ENCODE data around the gene MC1R.

MC1R gene

DNA sequence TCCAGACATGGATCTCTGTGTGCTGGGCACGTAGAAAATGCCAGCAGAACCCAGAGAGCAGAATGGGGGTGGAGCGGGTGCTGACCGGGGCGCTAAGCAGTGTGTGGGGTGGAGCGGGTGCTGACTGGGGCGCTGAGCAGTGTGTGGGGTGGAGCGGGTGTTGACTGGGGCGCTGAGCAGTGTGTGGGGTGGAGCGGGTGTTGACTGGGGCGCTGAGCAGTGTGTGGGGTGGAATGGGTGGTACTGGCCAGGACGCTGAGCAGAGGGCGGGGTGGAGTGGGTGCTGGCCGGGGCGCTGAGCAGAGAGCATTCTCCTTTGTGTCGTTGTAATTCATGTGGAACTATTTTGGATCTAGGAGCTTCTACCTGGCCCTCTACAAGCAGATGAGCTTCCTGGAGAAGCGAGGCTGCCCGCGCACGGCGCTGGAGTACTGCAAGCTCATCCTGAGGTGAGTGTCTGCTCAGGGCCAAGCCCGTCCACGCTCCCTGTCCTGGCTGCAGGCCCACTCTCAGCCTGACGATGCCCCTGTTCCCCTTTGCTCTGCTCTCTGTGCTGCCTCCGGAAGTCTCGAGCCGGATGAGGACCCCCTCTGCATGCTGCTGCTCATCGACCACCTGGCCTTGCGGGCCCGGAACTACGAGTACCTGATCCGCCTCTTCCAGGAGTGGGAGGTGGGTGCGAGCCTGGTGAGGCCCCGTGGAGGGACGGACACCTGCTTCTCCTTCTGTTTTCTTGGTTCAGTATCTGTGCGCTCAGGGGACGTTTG is 20.3 kb upstream of the MC1R start:
- no peak overlapping the region for H3K9ac ChIP-seq (ENCODE audit: low read depth, low read length)
- H3K4me1 ChIP-seq (ENCODE audit: control insufficient read depth, insufficient read depth, low read length), result no peaks in the 10 kb centered on the region
- H3K9me3 ChIP-seq (ENCODE audit: control insufficient read depth, insufficient read depth, low read length), result no peaks in the 10 kb centered on the region
- no peak overlapping the region for H3K4me3 ChIP-seq (ENCODE audit: low read depth, low read length)
- no peak overlapping the region for H3K27ac ChIP-seq (ENCODE audit: low read depth, low read length)
- H3K36me3 ChIP-seq (ENCODE audit: control insufficient read depth, insufficient read depth, low read length), result peaks cover 67% of the 10 kb centered on the region
- no peaks in the 10 kb centered on the region for H3K27me3 ChIP-seq (ENCODE audit: control insufficient read depth, insufficient read depth, low read length)

DNA sequence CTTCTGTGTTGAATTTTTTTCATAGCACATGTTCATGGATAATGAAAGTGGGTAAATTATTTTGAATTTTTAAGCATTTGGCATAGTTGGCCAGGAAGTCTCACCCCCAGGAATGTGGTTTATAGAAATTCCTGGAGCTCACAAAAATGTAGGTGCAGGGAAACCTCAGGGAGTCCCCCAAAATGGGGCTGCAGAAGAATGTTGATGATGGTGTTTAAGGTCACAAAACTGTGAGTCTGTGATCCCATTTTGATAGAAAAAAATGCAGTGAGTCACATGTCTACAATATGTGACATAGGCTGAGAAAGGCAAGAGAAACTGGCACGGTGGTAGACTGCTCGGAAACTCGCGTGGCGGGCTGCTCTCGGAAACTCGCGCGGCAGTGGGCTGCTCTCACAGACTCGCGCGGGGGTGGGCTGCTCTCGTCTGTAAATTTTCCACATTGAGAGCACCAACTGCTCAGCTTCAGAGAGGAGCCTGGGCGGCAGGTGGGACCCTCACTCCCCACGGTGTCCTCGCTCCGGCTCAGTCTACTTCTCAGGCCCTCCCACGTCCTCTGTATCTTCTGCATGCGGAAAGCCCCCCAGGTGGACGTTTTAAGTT is 18.7 kb upstream of the MC1R start:
- H3K9me3 ChIP-seq (ENCODE audit: control insufficient read depth, insufficient read depth, low read length), result no peaks in the 10 kb centered on the region
- no peaks in the 10 kb centered on the region for H3K4me1 ChIP-seq (ENCODE audit: control insufficient read depth, insufficient read depth, low read length)
- peaks cover 72% of the 10 kb centered on the region for H3K36me3 ChIP-seq (ENCODE audit: control insufficient read depth, insufficient read depth, low read length)
- no peak overlapping the region for H3K27ac ChIP-seq (ENCODE audit: low read depth, low read length)
- H3K4me3 ChIP-seq (ENCODE audit: low read depth, low read length), result no peak overlapping the region
- no peaks in the 10 kb centered on the region for H3K27me3 ChIP-seq (ENCODE audit: control insufficient read depth, insufficient read depth, low read length)
- H3K9ac ChIP-seq (ENCODE audit: low read depth, low read length), result no peak overlapping the region

DNA sequence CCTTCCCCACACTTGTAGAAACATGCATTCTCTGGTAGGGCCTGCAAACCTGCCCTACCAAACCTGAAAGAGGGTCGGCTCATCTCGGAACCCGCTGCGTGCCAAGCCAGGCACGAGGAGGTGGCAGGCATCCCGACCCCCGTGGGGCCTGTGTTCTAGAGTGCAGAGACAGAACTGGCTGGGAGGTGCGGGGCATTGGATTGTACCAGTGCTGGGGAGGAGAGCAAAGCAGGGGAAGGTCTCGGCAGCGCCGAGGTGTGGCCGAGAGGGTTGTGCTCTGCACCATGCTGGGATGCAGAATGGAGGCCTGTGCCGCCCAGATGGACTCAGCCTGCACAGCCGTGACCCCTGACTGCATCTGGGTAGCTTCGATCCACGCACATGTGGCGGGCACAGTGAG is 17.8 kb upstream of the MC1R start:
- Histone ChIP-seq H3K27me3 (ENCODE audit: control insufficient read depth, insufficient read depth, low read length) (no peaks in the 10 kb centered on the region), H3K36me3 (ENCODE audit: control insufficient read depth, insufficient read depth, low read length) (peaks cover 71% of the 10 kb centered on the region)

DNA sequence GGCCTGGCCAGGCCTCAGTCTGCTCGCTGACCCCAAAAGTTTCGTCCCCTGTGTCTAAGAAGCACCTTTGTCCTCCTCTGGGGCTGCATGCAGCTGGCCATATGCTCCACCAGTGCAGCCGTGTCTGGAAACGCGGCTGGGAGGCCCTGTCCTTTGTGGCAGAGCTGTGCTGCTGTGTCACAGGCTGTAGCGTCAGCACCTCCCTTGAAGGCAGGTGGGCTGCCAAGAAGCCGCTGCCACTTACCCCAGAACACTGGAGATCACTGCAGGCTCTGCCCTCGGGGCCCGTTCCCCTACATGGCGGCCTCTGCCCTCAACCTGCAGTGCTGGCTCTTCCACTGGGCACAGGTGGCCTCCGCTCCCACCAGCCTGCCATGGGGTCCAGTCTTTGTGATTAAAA is 15.7 kb upstream of the MC1R start:
- Histone ChIP-seq H3K36me3 (ENCODE audit: control insufficient read depth, insufficient read depth, low read length) (peaks cover 69% of the 10 kb centered on the region), H3K9me3 (ENCODE audit: control insufficient read depth, insufficient read depth, low read length) (0 out of 2 replicates have a peak, but pooled peaks cover 7% of the 10 kb centered on the region), H3K9ac (ENCODE audit: low read depth, low read length) (no peak overlapping the region), H3K27me3 (ENCODE audit: control insufficient read depth, insufficient read depth, low read length) (no peaks in the 10 kb centered on the region), H3K27ac (ENCODE audit: low read depth, low read length) (no peak overlapping the region), H3K4me1 (ENCODE audit: control insufficient read depth, insufficient read depth, low read length) (no peaks in the 10 kb centered on the region), H3K4me3 (ENCODE audit: low read depth, low read length) (no peak overlapping the region)

More for the DNA sequence above, 17.8 kb upstream of the MC1R start:
- Histone ChIP-seq H3K9me3 (ENCODE audit: control insufficient read depth, insufficient read depth, low read length) (no peaks in the 10 kb centered on the region), H3K9ac (ENCODE audit: low read depth, low read length) (no peak overlapping the region), H3K27ac (ENCODE audit: low read depth, low read length) (no peak overlapping the region), H3K4me1 (ENCODE audit: control insufficient read depth, insufficient read depth, low read length) (no peaks in the 10 kb centered on the region), H3K4me3 (ENCODE audit: low read depth, low read length) (no peak overlapping the region)

DNA sequence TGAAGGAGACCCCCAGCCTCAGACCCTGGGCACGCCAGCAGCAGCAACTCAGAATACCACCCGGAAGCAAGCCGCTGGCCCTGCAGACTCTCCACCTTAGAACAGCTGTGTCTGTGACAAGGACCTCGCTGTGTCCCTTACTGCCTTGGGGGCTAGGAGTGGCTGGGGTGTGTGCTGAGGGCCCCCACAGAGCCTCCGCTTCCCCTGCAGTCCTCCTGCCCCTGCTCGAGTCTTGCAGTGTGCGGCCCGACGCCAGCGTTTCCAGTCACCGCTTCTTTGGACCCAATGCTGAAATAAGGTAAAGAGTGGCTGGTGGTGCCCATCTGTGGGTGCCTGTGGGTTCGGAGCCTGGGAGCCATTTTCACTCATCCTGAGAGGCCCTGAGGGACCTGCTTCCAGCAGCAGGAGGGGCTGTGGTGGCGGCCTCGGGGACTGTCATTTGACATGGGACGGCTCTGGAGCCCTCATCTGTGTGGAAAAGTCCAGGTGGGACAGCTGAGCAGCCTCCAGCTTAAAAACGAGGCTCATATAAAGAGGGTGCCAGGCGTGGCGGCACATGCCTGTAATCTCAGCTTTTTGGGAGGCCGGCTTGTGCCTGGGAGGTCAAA is 14.7 kb upstream of the MC1R start:
- H3K9me3 ChIP-seq (ENCODE audit: control insufficient read depth, insufficient read depth, low read length), result 0 out of 2 replicates have a peak, but pooled peaks cover 7% of the 10 kb centered on the region
- H3K27me3 ChIP-seq (ENCODE audit: control insufficient read depth, insufficient read depth, low read length), result no peaks in the 10 kb centered on the region
- H3K9ac ChIP-seq (ENCODE audit: low read depth, low read length), result no peak overlapping the region
- H3K36me3 ChIP-seq (ENCODE audit: control insufficient read depth, insufficient read depth, low read length), result peaks cover 63% of the 10 kb centered on the region
- H3K4me3 ChIP-seq (ENCODE audit: low read depth, low read length), result no peak overlapping the region
- no peak overlapping the region for H3K27ac ChIP-seq (ENCODE audit: low read depth, low read length)
- H3K4me1 ChIP-seq (ENCODE audit: control insufficient read depth, insufficient read depth, low read length), result no peaks in the 10 kb centered on the region

DNA sequence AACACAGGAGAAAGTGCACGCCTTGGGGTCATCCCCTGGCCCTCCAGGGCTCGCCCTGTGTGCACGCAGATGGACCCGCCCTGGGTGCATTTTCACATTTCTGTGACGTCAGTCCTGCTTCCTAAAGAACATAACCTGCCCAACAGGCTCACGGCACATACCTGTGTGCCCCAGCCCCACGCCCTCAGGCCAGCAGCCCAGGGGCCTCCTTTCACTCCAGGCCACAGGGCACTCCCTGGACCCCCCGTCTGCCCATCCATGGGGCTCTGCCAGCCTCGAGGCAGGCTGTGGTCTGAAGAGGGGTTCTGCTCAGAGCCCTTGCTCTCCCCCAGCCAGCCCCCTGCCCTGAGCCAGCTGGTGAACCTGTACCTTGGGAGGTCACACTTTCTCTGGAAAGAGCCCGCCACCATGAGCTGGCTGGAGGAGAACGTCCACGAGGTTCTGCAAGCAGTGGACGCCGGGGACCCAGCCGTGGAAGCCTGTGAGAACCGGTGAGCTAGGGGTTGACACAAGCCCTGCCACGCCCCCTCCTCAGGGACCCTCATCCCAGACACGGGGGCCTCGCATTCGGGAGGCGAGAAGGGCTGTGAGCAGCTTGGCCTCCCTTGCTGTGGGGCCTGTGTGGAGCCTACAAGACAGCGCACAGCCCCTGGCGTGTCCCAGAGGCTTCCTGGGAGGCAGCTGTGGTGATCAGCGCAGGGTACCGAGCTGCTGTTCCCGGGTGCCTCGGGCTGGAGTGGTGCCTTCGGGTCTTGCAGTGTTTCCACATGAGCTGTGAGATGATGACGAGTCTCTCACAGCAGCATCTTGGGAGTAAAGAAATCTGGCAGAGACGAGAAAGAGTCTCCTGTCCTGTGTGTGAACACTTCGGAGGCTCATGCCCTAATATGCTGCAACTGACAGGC is 13.8 kb upstream of the MC1R start:
- Histone ChIP-seq H3K27ac (ENCODE audit: low read depth, low read length) (no peak overlapping the region), H3K4me3 (ENCODE audit: low read depth, low read length) (no peak overlapping the region)

DNA sequence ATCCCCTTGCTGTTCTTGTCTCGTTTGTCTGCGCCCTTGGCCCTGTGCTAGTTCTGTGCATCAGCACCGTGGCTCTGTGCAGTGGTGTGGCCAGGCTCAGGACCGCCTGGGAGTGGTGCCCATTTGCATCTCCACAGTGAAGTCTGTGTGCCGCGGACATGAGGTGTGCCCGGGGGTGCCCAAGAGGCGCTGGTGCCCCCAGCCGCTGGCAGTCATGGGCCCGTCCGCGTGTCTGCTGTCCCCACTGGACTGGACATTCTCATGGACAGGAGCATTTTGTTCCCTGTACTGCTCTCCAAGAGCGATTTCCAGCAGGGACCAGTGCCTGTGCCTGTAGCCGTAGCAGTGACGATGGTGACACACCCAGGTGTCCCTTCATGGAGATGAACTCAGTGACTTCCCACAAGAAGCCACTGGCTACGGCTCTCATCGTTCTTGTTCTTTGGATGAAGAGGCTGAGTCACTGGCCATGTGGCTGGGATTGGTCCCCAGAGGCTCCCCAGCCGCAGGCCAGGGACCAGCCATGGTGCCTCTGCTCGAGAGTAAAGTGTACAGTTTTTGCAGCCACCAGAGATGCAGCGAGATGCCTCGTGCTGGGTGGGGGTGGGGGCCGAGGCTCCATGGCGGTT is 13.0 kb upstream of the MC1R start:
- 0 out of 2 replicates have a peak, but pooled peaks cover 7% of the 10 kb centered on the region for H3K9me3 ChIP-seq (ENCODE audit: control insufficient read depth, insufficient read depth, low read length)
- peaks cover 52% of the 10 kb centered on the region for H3K36me3 ChIP-seq (ENCODE audit: control insufficient read depth, insufficient read depth, low read length)
- peaks cover 6% of the 10 kb centered on the region; the same call in 1 of the 2 replicates for H3K4me1 ChIP-seq (ENCODE audit: control insufficient read depth, insufficient read depth, low read length)
- H3K27me3 ChIP-seq (ENCODE audit: control insufficient read depth, insufficient read depth, low read length), result no peaks in the 10 kb centered on the region
- H3K4me3 ChIP-seq (ENCODE audit: low read depth, low read length), result no peak overlapping the region
- H3K27ac ChIP-seq (ENCODE audit: low read depth, low read length), result no peak overlapping the region
- no peak overlapping the region for H3K9ac ChIP-seq (ENCODE audit: low read depth, low read length)

More for the DNA sequence above, 13.8 kb upstream of the MC1R start:
- peaks cover 56% of the 10 kb centered on the region for H3K36me3 ChIP-seq (ENCODE audit: control insufficient read depth, insufficient read depth, low read length)
- H3K9ac ChIP-seq (ENCODE audit: low read depth, low read length), result no peak overlapping the region
- no peaks in the 10 kb centered on the region for H3K27me3 ChIP-seq (ENCODE audit: control insufficient read depth, insufficient read depth, low read length)
- H3K4me1 ChIP-seq (ENCODE audit: control insufficient read depth, insufficient read depth, low read length), result peaks cover 4% of the 10 kb centered on the region; the same call in 1 of the 2 replicates
- 0 out of 2 replicates have a peak, but pooled peaks cover 7% of the 10 kb centered on the region for H3K9me3 ChIP-seq (ENCODE audit: control insufficient read depth, insufficient read depth, low read length)

DNA sequence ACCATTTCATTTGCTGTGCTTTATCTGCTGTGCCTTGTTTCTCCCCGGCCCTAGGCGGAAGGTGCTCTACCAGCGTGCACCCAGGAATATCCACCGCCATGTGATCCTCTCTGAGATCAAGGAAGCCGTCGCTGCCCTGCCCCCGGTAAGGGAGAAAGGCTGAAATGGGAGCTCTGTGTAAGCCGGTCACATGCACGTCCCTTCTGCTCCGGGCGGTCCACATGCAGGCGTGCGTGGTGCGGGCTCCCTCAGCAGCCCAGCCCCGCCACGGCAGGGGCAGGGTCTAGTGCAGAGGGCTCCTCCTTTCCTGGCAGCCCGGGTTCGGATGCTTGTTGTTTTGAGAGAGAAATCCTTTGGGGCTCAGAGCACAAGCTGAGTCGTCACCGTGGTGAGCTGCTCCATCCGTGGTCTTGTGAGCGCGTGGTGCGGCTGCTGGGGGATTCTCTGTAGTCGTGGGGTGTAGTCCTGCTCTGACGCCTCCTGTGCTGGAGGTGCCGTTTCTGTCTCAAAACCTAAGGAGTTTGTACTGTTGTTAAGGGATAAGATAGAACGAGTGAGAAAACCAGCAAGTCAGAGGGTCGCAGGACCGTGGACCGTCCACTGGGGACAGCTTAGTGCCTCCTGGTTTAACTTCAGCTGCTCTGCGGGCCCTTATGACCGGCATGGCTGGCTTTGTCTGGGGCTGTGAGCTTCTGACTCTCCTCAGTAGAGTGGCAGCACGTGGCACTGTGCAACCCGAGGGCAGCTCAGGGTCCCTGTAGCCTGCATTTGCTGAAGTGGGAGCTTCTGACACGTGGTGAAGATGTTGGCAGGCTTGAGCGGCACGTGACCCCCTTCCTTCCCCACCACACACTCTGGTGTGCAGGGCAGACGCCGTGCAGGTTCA is 12.3 kb upstream of the MC1R start:
- Histone ChIP-seq H3K9ac (ENCODE audit: low read depth, low read length) (no peak overlapping the region), H3K27ac (ENCODE audit: low read depth, low read length) (no peak overlapping the region), H3K9me3 (ENCODE audit: control insufficient read depth, insufficient read depth, low read length) (0 out of 2 replicates have a peak, but pooled peaks cover 7% of the 10 kb centered on the region), H3K4me3 (ENCODE audit: low read depth, low read length) (no peak overlapping the region), H3K27me3 (ENCODE audit: control insufficient read depth, insufficient read depth, low read length) (no peaks in the 10 kb centered on the region), H3K36me3 (ENCODE audit: control insufficient read depth, insufficient read depth, low read length) (peaks cover 53% of the 10 kb centered on the region), H3K4me1 (ENCODE audit: control insufficient read depth, insufficient read depth, low read length) (peaks cover 6% of the 10 kb centered on the region; the same call in 1 of the 2 replicates)

DNA sequence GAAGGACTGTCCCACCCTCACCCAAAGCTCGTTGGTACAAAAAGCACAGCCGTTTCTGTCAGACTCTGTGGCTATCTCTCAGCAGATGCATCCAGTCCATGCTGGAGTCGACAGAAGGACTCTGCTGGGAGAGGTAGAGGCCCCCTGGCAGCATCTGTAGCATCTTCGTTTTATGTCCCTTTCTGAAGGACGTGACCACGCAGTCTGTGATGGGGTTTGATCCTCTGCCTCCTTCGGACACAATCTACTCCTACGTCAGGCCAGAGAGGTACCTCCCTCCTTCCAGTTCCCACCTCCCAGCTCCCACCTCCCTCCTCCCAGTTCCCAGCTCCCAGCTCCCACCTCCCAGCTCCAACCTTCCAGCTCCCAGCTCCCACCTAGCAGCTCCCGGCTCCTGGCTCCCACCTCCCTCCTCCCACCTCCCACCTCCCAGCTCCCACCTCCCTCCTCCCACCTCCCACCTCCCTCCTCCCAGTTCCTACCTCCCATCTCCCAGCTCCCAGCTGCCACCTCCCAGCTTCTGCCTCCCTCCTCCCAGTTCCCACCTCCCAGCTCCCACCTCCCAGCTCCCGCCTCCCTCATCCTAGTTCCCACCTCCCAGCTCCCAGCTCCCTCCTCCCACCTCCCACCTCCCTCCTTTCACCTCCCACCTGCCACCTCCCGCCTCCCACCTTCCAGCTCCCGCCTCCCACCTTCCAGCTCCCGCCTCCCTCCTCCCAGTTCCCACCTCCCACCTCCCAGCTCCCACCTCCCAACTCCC is 11.4 kb upstream of the MC1R start:
- 0 out of 2 replicates have a peak, but pooled peaks cover 7% of the 10 kb centered on the region for H3K9me3 ChIP-seq (ENCODE audit: control insufficient read depth, insufficient read depth, low read length)
- no peak overlapping the region for H3K9ac ChIP-seq (ENCODE audit: low read depth, low read length)
- peaks cover 56% of the 10 kb centered on the region for H3K36me3 ChIP-seq (ENCODE audit: control insufficient read depth, insufficient read depth, low read length)
- H3K27ac ChIP-seq (ENCODE audit: low read depth, low read length), result no peak overlapping the region
- H3K4me1 ChIP-seq (ENCODE audit: control insufficient read depth, insufficient read depth, low read length), result peaks cover 6% of the 10 kb centered on the region; the same call in 1 of the 2 replicates
- no peaks in the 10 kb centered on the region for H3K27me3 ChIP-seq (ENCODE audit: control insufficient read depth, insufficient read depth, low read length)
- no peak overlapping the region for H3K4me3 ChIP-seq (ENCODE audit: low read depth, low read length)
